Ishikawa (cell line): ENCODE measurements around the gene CLK3.

Experiments
- CEBPB ChIP-seq: IDR thresholded peaks from 2 replicates; pipeline ENCODE4 v1.6.1; 2012
- CREB1 ChIP-seq: IDR thresholded peaks from 2 replicates; pipeline ENCODE4 v1.6.1; 2012; ENCODE audit warnings: low read depth
- EGR1 ChIP-seq: IDR thresholded peaks from 2 replicates; pipeline ENCODE4 v1.6.1; 2012
- EP300 ChIP-seq: IDR thresholded peaks from 2 replicates; pipeline ENCODE4 v1.6.1; 2012; ENCODE audit warnings: borderline replicate concordance
- FOXM1 ChIP-seq: IDR thresholded peaks from 2 replicates; pipeline ENCODE4 v1.6.1; 2012; ENCODE audit warnings: low read depth, borderline replicate concordance
- MAX ChIP-seq: IDR thresholded peaks from 2 replicates; pipeline ENCODE4 v1.6.1; 2012
- NFIC ChIP-seq: IDR thresholded peaks from 2 replicates; pipeline ENCODE4 v1.6.1; 2012
- RAD21 ChIP-seq: IDR thresholded peaks from 2 replicates; pipeline ENCODE4 v1.6.1; 2012; ENCODE audit warnings: low read depth
- REST ChIP-seq: IDR thresholded peaks from 2 replicates; pipeline ENCODE4 v1.6.1; 2012; ENCODE audit warnings: low read depth, mild to moderate bottlenecking
- TAF1 ChIP-seq: IDR thresholded peaks from 2 replicates; pipeline ENCODE4 v1.6.1; 2012; ENCODE audit warnings: low read depth, mild to moderate bottlenecking
- TCF12 ChIP-seq: IDR thresholded peaks from 2 replicates; pipeline ENCODE4 v1.6.1; 2012; ENCODE audit warnings: low read depth
- TEAD4 ChIP-seq: IDR thresholded peaks from 2 replicates; pipeline ENCODE4 v1.6.1; 2012
- USF1 ChIP-seq: IDR thresholded peaks from 2 replicates; pipeline ENCODE4 v1.6.1; 2012
- YY1 ChIP-seq: IDR thresholded peaks from 2 replicates; pipeline ENCODE4 v1.6.1; 2012; ENCODE audit warnings: low read depth
- ZBTB7A ChIP-seq: IDR thresholded peaks from 2 replicates; pipeline ENCODE4 v1.6.1; 2012; ENCODE audit warnings: low read depth

CLK3 gene

GRCh38 chr15:74663303-74664027, 47.8 kb downstream of the CLK3 start:
- TF ChIP-seq NFIC, result no peak
- no peak for TF ChIP-seq EP300

GRCh38 chr15:74664028-74664616, 48.5 kb downstream of the CLK3 start:
- TF ChIP-seq TAF1, result no peak
- no peak for TF ChIP-seq TCF12
- no peak for TF ChIP-seq CEBPB
- TF ChIP-seq MAX, result no peak
- no peak for TF ChIP-seq NFIC
- no peak for TF ChIP-seq EGR1
- TF ChIP-seq YY1, result no peak
- TF ChIP-seq ZBTB7A, result no peak
- TF ChIP-seq RAD21, result no peak
- TF ChIP-seq FOXM1, result no peak
- no peak for TF ChIP-seq TEAD4
- TF ChIP-seq USF1, result no peak

GRCh38 chr15:74664670-74665069, 49.0 kb downstream of the CLK3 start:
- no peak for TF ChIP-seq YY1
- TF ChIP-seq FOXM1, result no peak
- TF ChIP-seq TAF1, result no peak
- TF ChIP-seq EP300, result no peak
- no peak for TF ChIP-seq REST
- TF ChIP-seq CEBPB, result no peak
- no peak for TF ChIP-seq TCF12
- no peak for TF ChIP-seq MAX
- no peak for TF ChIP-seq TEAD4
- no peak for TF ChIP-seq CREB1
- no peak for TF ChIP-seq USF1
- no peak for TF ChIP-seq EGR1
- no peak for TF ChIP-seq RAD21
- no peak for TF ChIP-seq ZBTB7A
- no peak for TF ChIP-seq NFIC

- TF ChIP-seq FOXM1 (no peak), CEBPB (no peak), ZBTB7A (no peak), EGR1 (no peak), MAX (no peak), TAF1 (no peak), RAD21 (no peak)
Measured at GRCh38 chr15:74667975-74668374, 52.3 kb downstream of the CLK3 start.

GRCh38 chr15:74669627-74670026, 54.0 kb downstream of the CLK3 start:
- TF ChIP-seq EGR1, result no peak
- no peak for TF ChIP-seq RAD21
- TF ChIP-seq TCF12, result no peak
- no peak for TF ChIP-seq REST

- TF ChIP-seq TCF12 (no peak), CREB1 (no peak), RAD21 (no peak), YY1 (no peak), NFIC (no peak), REST (no peak), CEBPB (no peak), TAF1 (no peak), ZBTB7A (no peak), TEAD4 (no peak), FOXM1 (no peak), USF1 (no peak), EP300 (no peak), EGR1 (no peak), MAX (no peak)
Measured at GRCh38 chr15:74674161-74674560, 58.5 kb downstream of the CLK3 start.
